Inflammatory macrophage (primary cell): ENCODE data around the gene HLCS.

Experiments
- DNase-seq, 2 donors: peaks; one replicate each; pipeline ENCODE4 v3.0.0-alpha.2; 2020 to 2022

Gene HLCS

GRCh38 chr21:36769051-36769839, 197.2 kb downstream of the HLCS start:
- DNase-seq: no peak

- DNase-seq: no peak
Measured at GRCh38 chr21:36768496-36768895, 198.0 kb downstream of the HLCS start.

GRCh38 chr21:36767096-36767495, 199.4 kb downstream of the HLCS start:
- no peak for DNase-seq

GRCh38 chr21:36766511-36766910, 200.0 kb downstream of the HLCS start:
- DNase-seq: no peak

GRCh38 chr21:36765229-36765628, 201.2 kb downstream of the HLCS start:
- DNase-seq: no peak

- DNase-seq: no peak
Measured at GRCh38 chr21:36763305-36763704, 203.2 kb downstream of the HLCS start.

- DNase-seq: no peak
Measured at GRCh38 chr21:36762642-36763041, 203.8 kb downstream of the HLCS start.

- no peak for DNase-seq
Measured at GRCh38 chr21:36761685-36762084, 204.8 kb downstream of the HLCS start.

- DNase-seq: no peak
Measured at GRCh38 chr21:36759348-36760083, 207.0 kb downstream of the HLCS start.

GRCh38 chr21:36757196-36757595, 209.3 kb downstream of the HLCS start:
- DNase-seq: no peak

- no peak for DNase-seq
Measured at GRCh38 chr21:36756527-36756926, 209.9 kb downstream of the HLCS start.

- DNase-seq: no peak
Measured at GRCh38 chr21:36754241-36754898, 212.1 kb downstream of the HLCS start.

- no peak for DNase-seq
Measured at GRCh38 chr21:36753556-36753955, 212.9 kb downstream of the HLCS start.

- DNase-seq: no peak
Measured at GRCh38 chr21:36751383-36751782, 215.1 kb downstream of the HLCS start.

GRCh38 chr21:36750576-36750959, 215.9 kb downstream of the HLCS start:
- no peak for DNase-seq

- no peak for DNase-seq
Measured at GRCh38 chr21:36749935-36750575, 216.4 kb downstream of the HLCS start.

GRCh38 chr21:36747815-36748383, 218.6 kb downstream of the HLCS start:
- peak in 1 of 2 donors; percentile 27 for DNase-seq

- no peak for DNase-seq
Measured at GRCh38 chr21:36747041-36747814, 219.2 kb downstream of the HLCS start.

GRCh38 chr21:36745459-36745858, 221.0 kb downstream of the HLCS start:
- DNase-seq: no peak

- no peak for DNase-seq
Measured at GRCh38 chr21:36744560-36745231, 221.8 kb downstream of the HLCS start.

- DNase-seq: no peak
Measured at GRCh38 chr21:36744190-36744559, 222.3 kb downstream of the HLCS start.
